DND-41 (cell line): ENCODE data around the gene MKNK2.
"Not testable (repeated sequence)": the region's sequence is repeated elsewhere in the genome, so short reads cannot be mapped to it uniquely, and the experiment has no call there.

Experiments
- ATAC-seq: fragments of 200-7000 bp; cut with Tn5 transposase; 3 replicates; pipeline ENCODE4 v1.9.1; 2021; ENCODE audit warnings: low read depth; ENCODE audit not compliant: insufficient read depth
- DNase-seq: peaks from one replicate; pipeline ENCODE4 v3.0.0-alpha.2; 2020
- H2AFZ ChIP-seq: 2 replicates; pipeline ENCODE4 v1.6.0; 2012; ENCODE audit warnings: low read depth, low read length
- H3K27ac ChIP-seq: 2 replicates; pipeline ENCODE4 v1.5.1; 2012; ENCODE audit warnings: low read length, inconsistent platforms
- H3K27me3 ChIP-seq: fragments of 200-600 bp; sonication (generic); 2 replicates; pipeline ENCODE4 v1.6.0; 2012; ENCODE audit warnings: low read length, mild to moderate bottlenecking, inconsistent platforms; ENCODE audit not compliant: insufficient read depth, poor library complexity
- H3K36me3 ChIP-seq: 2 replicates; pipeline ENCODE4 v1.5.1; 2012; ENCODE audit warnings: low read length, inconsistent platforms; ENCODE audit not compliant: insufficient read depth
- H3K4me1 ChIP-seq: 2 replicates; pipeline ENCODE4 v1.5.1; 2012; ENCODE audit warnings: mild to moderate bottlenecking, low read length; ENCODE audit not compliant: insufficient read depth
- H3K4me2 ChIP-seq: 2 replicates; pipeline ENCODE4 v1.6.0; 2012; ENCODE audit warnings: mild to moderate bottlenecking, moderate library complexity, low read length, inconsistent platforms; ENCODE audit not compliant: insufficient read depth
- H3K4me3 ChIP-seq, 2 experiments: fragments of 200-600 bp in 1 of 2; shearing (Covaris generic) in 1 of 2; 2 replicates each; pipeline ENCODE4 v1.5.1; 2012 to 2016; ENCODE audit warnings: inconsistent platforms in 2 of 2, low read length in 2 of 2, mild to moderate bottlenecking in 2 of 2, low read depth in 1 of 2, moderate library complexity in 1 of 2
- H3K79me2 ChIP-seq: 2 replicates; pipeline ENCODE4 v1.6.0; 2012; ENCODE audit warnings: low read length, inconsistent platforms; ENCODE audit not compliant: insufficient read depth
- H3K9ac ChIP-seq: 2 replicates; pipeline ENCODE4 v1.6.0; 2012; ENCODE audit warnings: low read depth, mild to moderate bottlenecking, inconsistent platforms, low read length, moderate library complexity
- H3K9me3 ChIP-seq: 2 replicates; pipeline ENCODE4 v1.5.1; 2012; ENCODE audit warnings: low read length, moderate library complexity, mild to moderate bottlenecking, inconsistent platforms; ENCODE audit not compliant: insufficient read depth, severe bottlenecking
- H4K20me1 ChIP-seq: 2 replicates; pipeline ENCODE4 v1.6.0; 2012; ENCODE audit warnings: low read length; ENCODE audit not compliant: insufficient read depth
- CTCF ChIP-seq: IDR thresholded peaks from 2 replicates; pipeline ENCODE4 v1.5.1; 2012; ENCODE audit warnings: borderline replicate concordance, low read length, moderate library complexity, mild to moderate bottlenecking; ENCODE audit not compliant: poor library complexity, severe bottlenecking; ENCODE audit errors: extremely low read depth
- EZH2 ChIP-seq: IDR thresholded peaks from 3 replicates; pipeline ENCODE4 v1.6.1; 2012; ENCODE audit warnings: borderline replicate concordance, low read depth, mild to moderate bottlenecking, moderate library complexity, low read length, inconsistent platforms; ENCODE audit not compliant: severe bottlenecking

Gene MKNK2

GRCh38 chr19:1991018-1991913 is 59.8 kb downstream of the MKNK2 start:
- Histone ChIP-seq H3K9me3 (no peaks in the 10 kb centered on the region), H3K36me3 (peaks cover 71% of the 10 kb centered on the region), H4K20me1 (peaks cover 41% of the 10 kb centered on the region), H3K27ac (no peak overlapping the region), H3K9ac (no peak overlapping the region), H3K4me2 (no peak overlapping the region), H3K4me1 (no peaks in the 10 kb centered on the region), H2AFZ (no peak overlapping the region), H3K79me2 (peaks cover 8% of the 10 kb centered on the region), H3K27me3 (no peaks in the 10 kb centered on the region), H3K4me3 (no peak overlapping the region)
- TF ChIP-seq CTCF (no peak), EZH2 (no peak)
- DNase-seq, result no peak
- no peak for ATAC-seq

- no peak for TF ChIP-seq CTCF
- no peak for TF ChIP-seq EZH2
- H2AFZ ChIP-seq, result no peak overlapping the region
Observed at GRCh38 chr19:1990230-1991017, 60.6 kb downstream of the MKNK2 start.

GRCh38 chr19:1989513-1990229 is 61.4 kb downstream of the MKNK2 start:
- H3K36me3 ChIP-seq, result peaks cover 80% of the 10 kb centered on the region
- no peak for ATAC-seq
- H3K9ac ChIP-seq, result no peak overlapping the region
- no peaks in the 10 kb centered on the region for H3K27me3 ChIP-seq
- H3K79me2 ChIP-seq, result peaks cover 8% of the 10 kb centered on the region
- TF ChIP-seq EZH2, result no peak
- no peak for TF ChIP-seq CTCF
- no peak overlapping the region for H3K27ac ChIP-seq
- no peaks in the 10 kb centered on the region for H3K4me1 ChIP-seq
- no peak overlapping the region for H3K4me2 ChIP-seq
- peaks cover 53% of the 10 kb centered on the region for H4K20me1 ChIP-seq
- no peak overlapping the region for H2AFZ ChIP-seq
- H3K4me3 ChIP-seq, result no peak overlapping the region
- H3K9me3 ChIP-seq, result no peaks in the 10 kb centered on the region
- no peak for DNase-seq

More at GRCh38 chr19:1990230-1991017, 60.6 kb downstream of the MKNK2 start:
- Histone ChIP-seq H3K9me3 (no peaks in the 10 kb centered on the region), H3K27me3 (no peaks in the 10 kb centered on the region), H3K79me2 (peaks cover 8% of the 10 kb centered on the region), H3K4me1 (no peaks in the 10 kb centered on the region), H4K20me1 (peaks cover 49% of the 10 kb centered on the region), H3K4me3 (no peak overlapping the region), H3K4me2 (no peak overlapping the region), H3K9ac (no peak overlapping the region), H3K27ac (no peak overlapping the region), H3K36me3 (peaks cover 73% of the 10 kb centered on the region)
- DNase-seq, result no peak
- ATAC-seq, result no peak

- H3K27ac ChIP-seq, H3K79me2 ChIP-seq, H2AFZ ChIP-seq, H3K9ac ChIP-seq, H3K9me3 ChIP-seq, DNase-seq, H3K27me3 ChIP-seq, H3K4me3 ChIP-seq, H3K4me1 ChIP-seq, H3K4me2 ChIP-seq, ATAC-seq: not testable (repeated sequence)
- peaks cover 53% of the 10 kb centered on the region for H4K20me1 ChIP-seq
- H3K36me3 ChIP-seq, result peaks cover 87% of the 10 kb centered on the region
Observed at GRCh38 chr19:1988464-1988863, 62.6 kb downstream of the MKNK2 start.
